Muscle layer of colon (tissue), 2 donors: Measurements from ENCODE around the gene PLXNA1.
A peak's percentile ranks its signal among the peaks of the same experiment; 100 is the strongest.

ENCODE experiments used
- H3K27ac ChIP-seq: one replicate; pipeline ENCODE4 v1.7.0; 2013; ENCODE audit warnings: low read depth, mild to moderate bottlenecking, low read length, moderate library complexity
- H3K27me3 ChIP-seq, 2 donors: one replicate each; pipeline ENCODE4 v1.7.0; 2013; ENCODE audit warnings: low read length in 2 of 2, mild to moderate bottlenecking in 2 of 2; ENCODE audit not compliant: insufficient read depth in 2 of 2, control insufficient read depth in 1 of 2
- H3K36me3 ChIP-seq: one replicate; pipeline ENCODE4 v1.7.0; 2013; ENCODE audit warnings: mild to moderate bottlenecking, low read length; ENCODE audit not compliant: insufficient read depth
- H3K4me1 ChIP-seq: one replicate; pipeline ENCODE4 v1.7.0; 2013; ENCODE audit warnings: mild to moderate bottlenecking, low read length; ENCODE audit not compliant: insufficient read depth
- H3K4me3 ChIP-seq, 2 donors: one replicate each; pipeline ENCODE4 v1.7.0; 2013; ENCODE audit warnings: low read length in 2 of 2, low read depth in 1 of 2, mild to moderate bottlenecking in 1 of 2, moderate library complexity in 1 of 2
- H3K9ac ChIP-seq: one replicate; pipeline ENCODE4 v1.7.0; 2013; ENCODE audit warnings: low read length
- H3K9me3 ChIP-seq: one replicate; pipeline ENCODE4 v1.7.0; 2013; ENCODE audit warnings: mild to moderate bottlenecking, low read length
- donor health status: abdominal sarcoma.
- donor health status: Adenocarcinoma of cecum.

PLXNA1 gene

GRCh38 chr3:126982471-126983175 is at the start of gene PLXNA1:
Gene PLXNA1 (plus strand): TSS chr3:126983115. CDS start chr3:126988594, 5,479 bp downstream.
- no peaks in the 10 kb centered on the region for H3K36me3 ChIP-seq
- peak within 1 kb of the TSS; percentile 44 for H3K9ac ChIP-seq
- peaks cover 0 to 6% of the 10 kb centered on the region in 2 donors for H3K27me3 ChIP-seq
- peak within 1 kb of the TSS; percentile 52 to 59 for H3K4me3 ChIP-seq
- H3K4me1 ChIP-seq = peaks cover 11% of the 10 kb centered on the region
- H3K9me3 ChIP-seq = no peaks in the 10 kb centered on the region
- peak within 1 kb of the TSS; percentile 67 for H3K27ac ChIP-seq

GRCh38 chr3:126934031-126934531 is 48.8 kb upstream of the PLXNA1 start:
- no peaks in the 10 kb centered on the region for H3K36me3 ChIP-seq
- H3K27me3 ChIP-seq = no peaks in the 10 kb centered on the region
- no peak overlapping the region for H3K27ac ChIP-seq
- no peak overlapping the region for H3K4me3 ChIP-seq
- no peaks in the 10 kb centered on the region for H3K9me3 ChIP-seq
- no peaks in the 10 kb centered on the region for H3K4me1 ChIP-seq
- no peak overlapping the region for H3K9ac ChIP-seq

- Histone ChIP-seq H3K4me1 (no peaks in the 10 kb centered on the region), H3K27me3 (no peaks in the 10 kb centered on the region), H3K9me3 (no peaks in the 10 kb centered on the region), H3K9ac (no peak overlapping the region), H3K36me3 (no peaks in the 10 kb centered on the region), H3K27ac (no peak overlapping the region), H3K4me3 (no peak overlapping the region)
These were observed 47.9 kb upstream of the PLXNA1 start for GRCh38 chr3:126934991-126935390.

- Histone ChIP-seq H3K4me3 (no peak overlapping the region), H3K9me3 (no peaks in the 10 kb centered on the region), H3K4me1 (no peaks in the 10 kb centered on the region), H3K27ac (no peak overlapping the region), H3K9ac (no peak overlapping the region), H3K36me3 (no peaks in the 10 kb centered on the region), H3K27me3 (no peaks in the 10 kb centered on the region)
These were observed 47.0 kb upstream of the PLXNA1 start for GRCh38 chr3:126935756-126936509.

- Histone ChIP-seq H3K4me3 (no peak overlapping the region), H3K9me3 (no peaks in the 10 kb centered on the region), H3K27me3 (no peaks in the 10 kb centered on the region), H3K27ac (no peak overlapping the region), H3K4me1 (no peaks in the 10 kb centered on the region), H3K9ac (no peak overlapping the region), H3K36me3 (no peaks in the 10 kb centered on the region)
These were observed 46.0 kb upstream of the PLXNA1 start for GRCh38 chr3:126936853-126937425.

- Histone ChIP-seq H3K36me3 (no peaks in the 10 kb centered on the region), H3K9ac (no peak overlapping the region), H3K27ac (no peak overlapping the region), H3K4me3 (no peak overlapping the region), H3K9me3 (no peaks in the 10 kb centered on the region), H3K27me3 (no peaks in the 10 kb centered on the region), H3K4me1 (no peaks in the 10 kb centered on the region)
These were observed 45.4 kb upstream of the PLXNA1 start for GRCh38 chr3:126937533-126937932.

GRCh38 chr3:126937973-126938372 is 44.9 kb upstream of the PLXNA1 start:
- no peaks in the 10 kb centered on the region for H3K9me3 ChIP-seq
- H3K27me3 ChIP-seq = no peaks in the 10 kb centered on the region
- no peak overlapping the region for H3K27ac ChIP-seq
- no peak overlapping the region for H3K9ac ChIP-seq
- no peaks in the 10 kb centered on the region for H3K4me1 ChIP-seq
- no peak overlapping the region for H3K4me3 ChIP-seq
- H3K36me3 ChIP-seq = no peaks in the 10 kb centered on the region

GRCh38 chr3:126938520-126939337 is 44.2 kb upstream of the PLXNA1 start:
- no peak overlapping the region for H3K27ac ChIP-seq
- peak overlapping the region; percentile 6 for H3K9ac ChIP-seq

GRCh38 chr3:126939338-126939718 is 43.6 kb upstream of the PLXNA1 start:
- Histone ChIP-seq H3K9ac (peak overlapping the region; percentile 6), H3K27ac (no peak overlapping the region), H3K4me1 (no peaks in the 10 kb centered on the region), H3K27me3 (no peaks in the 10 kb centered on the region), H3K4me3 (no peak overlapping the region), H3K9me3 (no peaks in the 10 kb centered on the region), H3K36me3 (no peaks in the 10 kb centered on the region)

More at GRCh38 chr3:126938520-126939337, 44.2 kb upstream of the PLXNA1 start:
- no peaks in the 10 kb centered on the region for H3K27me3 ChIP-seq
- no peak overlapping the region for H3K4me3 ChIP-seq
- H3K4me1 ChIP-seq = no peaks in the 10 kb centered on the region
- H3K36me3 ChIP-seq = no peaks in the 10 kb centered on the region
- H3K9me3 ChIP-seq = no peaks in the 10 kb centered on the region

- Histone ChIP-seq H3K9ac (no peak overlapping the region), H3K27me3 (no peaks in the 10 kb centered on the region), H3K4me3 (no peak overlapping the region), H3K27ac (no peak overlapping the region), H3K9me3 (no peaks in the 10 kb centered on the region), H3K4me1 (no peaks in the 10 kb centered on the region), H3K36me3 (no peaks in the 10 kb centered on the region)
These were observed 43.2 kb upstream of the PLXNA1 start for GRCh38 chr3:126939733-126940132.

- H3K27me3 ChIP-seq = no peaks in the 10 kb centered on the region
- H3K9me3 ChIP-seq = no peaks in the 10 kb centered on the region
- H3K27ac ChIP-seq = no peak overlapping the region
- no peak overlapping the region for H3K4me3 ChIP-seq
- no peaks in the 10 kb centered on the region for H3K36me3 ChIP-seq
- no peak overlapping the region for H3K9ac ChIP-seq
- no peaks in the 10 kb centered on the region for H3K4me1 ChIP-seq
These were observed 41.1 kb upstream of the PLXNA1 start for GRCh38 chr3:126941721-126942270.
